Activated CD8-positive, alpha-beta T cell treated with anti-CD3 and anti-CD28 coated beads, Interleukin-2, amount 10 ng/mL, durations not matched to agents 7 days and 5 days (primary cell): Measurements from ENCODE around the gene NNMT. TPM values are rescaled to one million over a fixed set of nuclear protein-coding genes. Genes with fewer than 3 reads are reported as not detected.

Experiments
- ATAC-seq: fragments of 150-1000 bp; cut with Tn5 transposase; one replicate; pipeline ENCODE4 v1.10.0; 2021; ENCODE audit warnings: moderate library complexity
- CTCF ChIA-PET: fragments of 350-600 bp; sonication (Branson Sonifier 250); formaldehyde crosslinking; loops from one replicate; lab custom pipeline; 2021; ENCODE audit warnings: antibody characterized with exemption; lab: Charles Lee
- POLR2A ChIA-PET: fragments of 350-600 bp; sonication (Branson Sonifier 250); formaldehyde crosslinking; loops from one replicate; lab custom pipeline; 2021; ENCODE audit warnings: antibody characterized with exemption; lab: Charles Lee
- DNase-seq: peaks from one replicate; pipeline ENCODE4 v3.0.0-alpha.2; 2020
- H3K27ac Mint-ChIP-seq: one replicate; pipeline ENCODE4 v1.8.0; 2021; ENCODE audit warnings: mild to moderate bottlenecking, mixed read lengths
- H3K27me3 Mint-ChIP-seq: one replicate; pipeline ENCODE4 v1.8.0; 2021; ENCODE audit warnings: low read depth, mixed read lengths
- H3K36me3 Mint-ChIP-seq: one replicate; pipeline ENCODE4 v1.8.0; 2021; ENCODE audit warnings: low read depth, mixed read lengths
- H3K4me1 Mint-ChIP-seq: one replicate; pipeline ENCODE4 v1.8.0; 2021; ENCODE audit warnings: low read depth, mixed read lengths
- H3K4me3 Mint-ChIP-seq: one replicate; pipeline ENCODE4 v1.8.0; 2021; ENCODE audit warnings: mild to moderate bottlenecking, mixed read lengths
- H3K9me3 Mint-ChIP-seq: one replicate; pipeline ENCODE4 v1.8.0; 2022; ENCODE audit warnings: mixed read lengths; ENCODE audit not compliant: insufficient read depth
- total RNA-seq, 2 experiments: library from RNA; stranded (reverse); gene quantifications; one replicate each; pipeline ENCODE4 v1.2.3, GENCODE V29; 2021

Gene NNMT
- total RNA-seq, 2 experiments from 2014 or later = not detected

GRCh38 chr11:114301088-114301487 lies 4.9 kb downstream of the NNMT start:
- Mint-ChIP-seq H3K36me3 (no peaks in the 10 kb centered on the region), H3K27me3 (peaks cover 22% of the 10 kb centered on the region), H3K4me3 (no peak overlapping the region), H3K27ac (no peak overlapping the region), H3K4me1 (no peaks in the 10 kb centered on the region), H3K9me3 (peaks cover 4% of the 10 kb centered on the region)
- CTCF ChIA-PET = no interaction called here
- ATAC-seq = no peak
- POLR2A ChIA-PET = no interaction called here
- no peak for DNase-seq

- peaks cover 4% of the 10 kb centered on the region for H3K9me3 Mint-ChIP-seq
- H3K36me3 Mint-ChIP-seq = no peaks in the 10 kb centered on the region
- CTCF ChIA-PET = no interaction called here
- H3K27ac Mint-ChIP-seq = no peak overlapping the region
- peaks cover 22% of the 10 kb centered on the region for H3K27me3 Mint-ChIP-seq
- ATAC-seq = no peak
- no peak overlapping the region for H3K4me3 Mint-ChIP-seq
- H3K4me1 Mint-ChIP-seq = no peaks in the 10 kb centered on the region
- POLR2A ChIA-PET = no interaction called here
- DNase-seq = no peak
Observed at GRCh38 chr11:114301927-114302326, 5.7 kb downstream of the NNMT start.

GRCh38 chr11:114302663-114303062 lies 6.5 kb downstream of the NNMT start:
- peaks cover 3% of the 10 kb centered on the region for H3K4me1 Mint-ChIP-seq
- H3K27me3 Mint-ChIP-seq = peaks cover 28% of the 10 kb centered on the region
- H3K4me3 Mint-ChIP-seq = no peak overlapping the region
- ChIA-PET CTCF (no interaction called here), POLR2A (no interaction called here)
- H3K36me3 Mint-ChIP-seq = no peaks in the 10 kb centered on the region
- no peak for DNase-seq
- no peak for ATAC-seq
- no peak overlapping the region for H3K27ac Mint-ChIP-seq
- H3K9me3 Mint-ChIP-seq = peaks cover 4% of the 10 kb centered on the region

GRCh38 chr11:114304065-114304464 lies 7.9 kb downstream of the NNMT start:
- Mint-ChIP-seq H3K4me1 (peaks cover 4% of the 10 kb centered on the region), H3K27me3 (peaks cover 34% of the 10 kb centered on the region), H3K27ac (no peak overlapping the region), H3K36me3 (no peaks in the 10 kb centered on the region), H3K4me3 (no peak overlapping the region), H3K9me3 (peaks cover 4% of the 10 kb centered on the region)
- ChIA-PET POLR2A (no interaction called here), CTCF (no interaction called here)
- no peak for ATAC-seq
- DNase-seq = no peak

- no peak overlapping the region for H3K4me3 Mint-ChIP-seq
- ATAC-seq = no peak
- H3K9me3 Mint-ChIP-seq = no peaks in the 10 kb centered on the region
Observed at GRCh38 chr11:114304969-114305368, 8.8 kb downstream of the NNMT start.

GRCh38 chr11:114307524-114308203 lies 11.5 kb downstream of the NNMT start:
- CTCF ChIA-PET = no interaction called here

More at GRCh38 chr11:114304969-114305368, 8.8 kb downstream of the NNMT start:
- Mint-ChIP-seq H3K27ac (no peak overlapping the region), H3K4me1 (peaks cover 4% of the 10 kb centered on the region), H3K27me3 (peaks cover 35% of the 10 kb centered on the region), H3K36me3 (no peaks in the 10 kb centered on the region)
- ChIA-PET POLR2A (no interaction called here), CTCF (no interaction called here)
- DNase-seq = no peak

GRCh38 chr11:114308689-114309089 lies 12.5 kb downstream of the NNMT start:
- no peaks in the 10 kb centered on the region for H3K36me3 Mint-ChIP-seq
- DNase-seq = no peak
- peaks cover 25% of the 10 kb centered on the region for H3K27me3 Mint-ChIP-seq
- ATAC-seq = no peak
- peaks cover 4% of the 10 kb centered on the region for H3K4me1 Mint-ChIP-seq
- no peak overlapping the region for H3K4me3 Mint-ChIP-seq
- ChIA-PET CTCF (no interaction called here), POLR2A (no interaction called here)
- H3K9me3 Mint-ChIP-seq = no peaks in the 10 kb centered on the region
- H3K27ac Mint-ChIP-seq = no peak overlapping the region

More at GRCh38 chr11:114307524-114308203, 11.5 kb downstream of the NNMT start:
- no peaks in the 10 kb centered on the region for H3K9me3 Mint-ChIP-seq
- ATAC-seq = no peak
- POLR2A ChIA-PET = no interaction called here
- no peaks in the 10 kb centered on the region for H3K36me3 Mint-ChIP-seq
- no peak overlapping the region for H3K4me3 Mint-ChIP-seq
- H3K27ac Mint-ChIP-seq = no peak overlapping the region
- peaks cover 27% of the 10 kb centered on the region for H3K27me3 Mint-ChIP-seq
- H3K4me1 Mint-ChIP-seq = peaks cover 4% of the 10 kb centered on the region
- no peak for DNase-seq

- H3K9me3 Mint-ChIP-seq = no peaks in the 10 kb centered on the region
- no peak overlapping the region for H3K4me3 Mint-ChIP-seq
- DNase-seq (no peak), ATAC-seq (no peak)
- CTCF ChIA-PET = no interaction called here
- POLR2A ChIA-PET = no interaction called here
- peaks cover 25% of the 10 kb centered on the region for H3K27me3 Mint-ChIP-seq
- peaks cover 4% of the 10 kb centered on the region for H3K4me1 Mint-ChIP-seq
- H3K36me3 Mint-ChIP-seq = no peaks in the 10 kb centered on the region
- no peak overlapping the region for H3K27ac Mint-ChIP-seq
Observed at GRCh38 chr11:114309517-114309916, 13.3 kb downstream of the NNMT start.

- Mint-ChIP-seq H3K36me3 (no peaks in the 10 kb centered on the region), H3K9me3 (no peaks in the 10 kb centered on the region), H3K4me3 (no peak overlapping the region), H3K4me1 (peaks cover 4% of the 10 kb centered on the region), H3K27ac (no peak overlapping the region), H3K27me3 (peaks cover 25% of the 10 kb centered on the region)
- ChIA-PET POLR2A (no interaction called here), CTCF (no interaction called here)
- ATAC-seq (no peak), DNase-seq (no peak)
Observed at GRCh38 chr11:114310095-114310494, 13.9 kb downstream of the NNMT start.

GRCh38 chr11:114311946-114312345 lies 15.7 kb downstream of the NNMT start:
- Mint-ChIP-seq H3K4me3 (no peak overlapping the region), H3K9me3 (no peaks in the 10 kb centered on the region), H3K4me1 (peaks cover 15% of the 10 kb centered on the region), H3K27me3 (peaks cover 25% of the 10 kb centered on the region), H3K27ac (no peak overlapping the region), H3K36me3 (no peaks in the 10 kb centered on the region)
- CTCF ChIA-PET = no interaction called here
- DNase-seq (no peak), ATAC-seq (no peak)
- POLR2A ChIA-PET = no interaction called here

GRCh38 chr11:114314096-114314495 lies 17.9 kb downstream of the NNMT start:
- ChIA-PET POLR2A (no interaction called here), CTCF (no interaction called here)
- ATAC-seq (no peak), DNase-seq (no peak)
- Mint-ChIP-seq H3K27me3 (peaks cover 8% of the 10 kb centered on the region), H3K27ac (no peak overlapping the region), H3K9me3 (no peaks in the 10 kb centered on the region), H3K4me1 (peaks cover 18% of the 10 kb centered on the region), H3K36me3 (no peaks in the 10 kb centered on the region), H3K4me3 (no peak overlapping the region)

- Mint-ChIP-seq H3K27ac (peak overlapping the region; percentile 62), H3K27me3 (no peaks in the 10 kb centered on the region), H3K4me3 (peak overlapping the region; percentile 32), H3K36me3 (no peaks in the 10 kb centered on the region), H3K4me1 (peaks cover 23% of the 10 kb centered on the region), H3K9me3 (no peaks in the 10 kb centered on the region)
- POLR2A ChIA-PET = no interaction called here
- CTCF ChIA-PET = interaction anchor here (1.4 kb wide), 1 partner anchor 25 kb away, joined by 4 read pairs; no protein-coding TSS in a partner anchor
- no peak for DNase-seq
- peak; percentile 51 for ATAC-seq
Observed at GRCh38 chr11:114315749-114316368, 19.7 kb downstream of the NNMT start.
